LNCAP (cell line): ENCODE results near the gene IL16.

Experiments
- CTCF ChIP-seq: fragments of 450-650 bp; IDR thresholded peaks from 2 replicates; pipeline ENCODE4 v1.5.1; 2017; ENCODE audit warnings: mild to moderate bottlenecking

Gene IL16

GRCh38 chr15:81286621-81287121, 90.0 kb downstream of the IL16 start:
- TF ChIP-seq CTCF: no peak

- TF ChIP-seq CTCF: no peak
Observed at GRCh38 chr15:81288040-81288439, 91.4 kb downstream of the IL16 start.

- TF ChIP-seq CTCF: no peak
Observed at GRCh38 chr15:81288616-81289015, 91.9 kb downstream of the IL16 start.

- no peak for TF ChIP-seq CTCF
Observed at GRCh38 chr15:81289910-81290309, 93.2 kb downstream of the IL16 start.

- TF ChIP-seq CTCF: no peak
Observed at GRCh38 chr15:81291916-81292522, 95.3 kb downstream of the IL16 start.

GRCh38 chr15:81292523-81293001, 95.9 kb downstream of the IL16 start:
- no peak for TF ChIP-seq CTCF

- no peak for TF ChIP-seq CTCF
Observed at GRCh38 chr15:81293728-81294515, 97.2 kb downstream of the IL16 start.
